ENCODE measurements around the gene ELF3.
"Not testable (repeated sequence)": the region's sequence is repeated elsewhere in the genome, so short reads cannot be mapped to it uniquely, and the experiment has no call there.

The ELF3 gene

GRCh38 chr1:202064889-202065312 is 54.5 kb downstream of the ELF3 start:
- DNase-seq, result not testable (repeated sequence)

Measured in nucleus accumbens (tissue), 56 donors.